CD14-positive monocyte (primary cell): ENCODE measurements around the gene SIPA1L2. TPM values are rescaled to one million over a fixed set of nuclear protein-coding genes. Genes with fewer than 3 reads are reported as not detected.

Experiments
- DNase-seq, 3 donors: peaks; one replicate each; pipeline ENCODE4 v3.0.0-alpha.2; 2011 to 2022
- H2AFZ ChIP-seq: 2 replicates; pipeline ENCODE4 v1.6.0; 2012; ENCODE audit warnings: mild to moderate bottlenecking, low read depth, low read length, inconsistent platforms; ENCODE audit not compliant: insufficient read depth, poor library complexity, severe bottlenecking
- H3K27ac ChIP-seq, 2 donors: 1 replicate in 1 of 2; 2 replicates in 1 of 2; pipeline ENCODE4 v1.5.1; 2012 to 2013; ENCODE audit warnings: low read length in 2 of 2, control low read depth in 1 of 2, inconsistent platforms in 1 of 2, low read depth in 1 of 2, mild to moderate bottlenecking in 1 of 2
- H3K27me3 ChIP-seq, 2 donors: one replicate each; pipeline versions ENCODE4 v1.6.0 to v1.6.1; 2011 to 2013; ENCODE audit warnings: low read length in 2 of 2; ENCODE audit not compliant: control insufficient read depth in 2 of 2, insufficient read depth in 2 of 2
- H3K36me3 ChIP-seq, 2 donors: replicated peaks in 1 of 2; 1 replicate in 1 of 2; 2 replicates in 1 of 2; pipeline versions ENCODE4 v1.5.1 to v1.6.1; 2012 to 2013; ENCODE audit warnings: low read length in 2 of 2, control low read depth in 1 of 2, inconsistent platforms in 1 of 2, mild to moderate bottlenecking in 1 of 2; ENCODE audit not compliant: insufficient read depth in 2 of 2, control insufficient read depth in 1 of 2
- H3K4me1 ChIP-seq, 2 donors: 1 replicate in 1 of 2; 2 replicates in 1 of 2; pipeline versions ENCODE4 v1.5.1 to v1.6.1; 2012 to 2013; ENCODE audit warnings: low read length in 2 of 2, control low read depth in 1 of 2, inconsistent platforms in 1 of 2, mild to moderate bottlenecking in 1 of 2, moderate library complexity in 1 of 2; ENCODE audit not compliant: insufficient read depth in 2 of 2, control insufficient read depth in 1 of 2
- H3K4me2 ChIP-seq: replicated peaks from 2 replicates; pipeline ENCODE3; 2012; ENCODE audit warnings: low read length, moderate library complexity, mild to moderate bottlenecking; ENCODE audit not compliant: poor library complexity, severe bottlenecking; ENCODE audit errors: extremely low read depth
- H3K4me3 ChIP-seq, 3 experiments: fragments of 200-600 bp in 1 of 3; sonication (generic) in 1 of 3; replicated peaks in 1 of 3; 1 replicate in 2 of 3; 2 replicates in 1 of 3; pipeline ENCODE4 v1.5.1; 2011 to 2013; ENCODE audit warnings: low read length in 3 of 3, mild to moderate bottlenecking in 3 of 3, control low read depth in 2 of 3, low read depth in 2 of 3, inconsistent platforms in 1 of 3, moderate library complexity in 1 of 3
- H3K79me2 ChIP-seq: 2 replicates; pipeline ENCODE4 v1.6.0; 2012; ENCODE audit warnings: mild to moderate bottlenecking, control low read depth, inconsistent platforms, low read length, moderate library complexity; ENCODE audit not compliant: insufficient read depth
- H3K9ac ChIP-seq: 2 replicates; pipeline ENCODE4 v1.6.0; 2017; ENCODE audit warnings: low read length, mild to moderate bottlenecking; ENCODE audit not compliant: insufficient read depth, poor library complexity, severe bottlenecking
- H3K9me3 ChIP-seq, 2 donors: replicated peaks in 1 of 2; 1 replicate in 1 of 2; 2 replicates in 1 of 2; pipeline versions ENCODE4 v1.5.1 to v1.6.1; 2012 to 2013; ENCODE audit warnings: low read length in 2 of 2, control low read depth in 1 of 2; ENCODE audit not compliant: control insufficient read depth in 1 of 2, insufficient read depth in 1 of 2
- H4K20me1 ChIP-seq: 2 replicates; pipeline ENCODE4 v1.6.0; 2012; ENCODE audit warnings: mild to moderate bottlenecking, low read length, control low read depth, moderate library complexity; ENCODE audit not compliant: insufficient read depth
- H3K27ac Mint-ChIP-seq, 7 donors: one replicate each; pipeline ENCODE4 v1.8.0; 2020; ENCODE audit warnings: mild to moderate bottlenecking in 7 of 7, mixed read lengths in 7 of 7, moderate library complexity in 6 of 7, inconsistent platforms in 2 of 7
- H3K27me3 Mint-ChIP-seq, 3 donors: one replicate each; pipeline ENCODE4 v1.8.0; 2021 to 2022; ENCODE audit warnings: low read depth in 3 of 3, mild to moderate bottlenecking in 3 of 3, mixed read lengths in 3 of 3, moderate library complexity in 3 of 3, inconsistent platforms in 1 of 3
- H3K36me3 Mint-ChIP-seq, 2 donors: one replicate each; pipeline ENCODE4 v1.8.0; 2020; ENCODE audit warnings: mixed read lengths in 2 of 2, inconsistent platforms in 1 of 2, mild to moderate bottlenecking in 1 of 2
- H3K4me1 Mint-ChIP-seq: one replicate; pipeline ENCODE4 v1.8.0; 2020; ENCODE audit warnings: mild to moderate bottlenecking, mixed read lengths
- H3K4me3 Mint-ChIP-seq, 2 donors: one replicate each; pipeline ENCODE4 v1.8.0; 2020; ENCODE audit warnings: mild to moderate bottlenecking in 2 of 2, mixed read lengths in 2 of 2, moderate library complexity in 1 of 2
- H3K9me3 Mint-ChIP-seq, 7 donors: one replicate each; pipeline ENCODE4 v1.8.0; 2020 to 2022; ENCODE audit warnings: mixed read lengths in 7 of 7, mild to moderate bottlenecking in 6 of 7, moderate library complexity in 6 of 7, inconsistent platforms in 2 of 7
- CTCF ChIP-seq: fragments of 200-600 bp; IDR thresholded peaks from one replicate; pipeline ENCODE4 v1.8.0; 2022; ENCODE audit warnings: antibody characterized with exemption, mild to moderate bottlenecking
- WGBS: methylation state at CpG from one replicate; pipeline ENCODE4 v1.1.5; 2013; ENCODE audit warnings: missing lambda C conversion rate; ENCODE audit not compliant: insufficient coverage; 5-methylcytosine and 5-hydroxymethylcytosine counted together
- intact Hi-C, 2 donors: fragments of 100-400 bp; cut with micrococcal nuclease; formaldehyde crosslinking; loops; one replicate each; pipeline versions ENCODE4 v1.15.0 to v1.15.1; 2023
- polyA plus RNA-seq, 3 donors: library from polyadenylated mRNA; depleted of rRNA in 1 of 3; unstranded in 2 of 3; stranded (reverse) in 1 of 3; fragments of 300-500 nt in 2 of 3; fragments of >200 nt in 1 of 3; fragmentation: Illumina TruSeq in 2 of 3; gene quantifications; 1 replicate in 2 of 3; 2 replicates in 1 of 3; pipeline ENCODE4 v1.2.3, GENCODE V29; 2012 to 2021

The SIPA1L2 gene
- polyA plus RNA-seq, 3 donors, result 0.64 to 6.8 (median 1.3) TPM

GRCh38 chr1:232627645-232628334, 2.1 kb downstream of the SIPA1L2 start:
- H3K4me2 ChIP-seq, result peak overlapping the region; percentile 77
- Mint-ChIP-seq H3K27me3 (peaks cover 11 to 15% (median 12%) of the 10 kb centered on the region in 3 donors), H3K27ac (no peak overlapping the region), H3K4me3 (no peak overlapping the region), H3K4me1 (peaks cover 47% of the 10 kb centered on the region), H3K9me3 (peaks cover 0 to 4% (median 0%) of the 10 kb centered on the region in 7 donors), H3K36me3 (peaks cover 0 to 6% of the 10 kb centered on the region in 2 donors)
- H3K9me3 ChIP-seq, result no peaks in the 10 kb centered on the region
- TF ChIP-seq CTCF, result peak; percentile 53
- no peak overlapping the region for H3K9ac ChIP-seq
- H3K79me2 ChIP-seq, result peaks cover 18% of the 10 kb centered on the region
- no CpG with 5 or more reads among the region's 4 CpGs for WGBS
- DNase-seq, result peak in 2 of 3 donors; percentile 17 to 23
- peak overlapping the region in 1 of 3 experiments; percentile 81 for H3K4me3 ChIP-seq
- H3K36me3 ChIP-seq, result no peaks in the 10 kb centered on the region
- H4K20me1 ChIP-seq, result no peaks in the 10 kb centered on the region
- H3K4me1 ChIP-seq, result peaks cover 32 to 49% of the 10 kb centered on the region in 2 donors
- H3K27ac ChIP-seq, result no peak overlapping the region
- intact Hi-C loops, result loop anchor here (5.0 to 10.0 kb wide), 3 partner anchors 35 to 487 kb away; no protein-coding TSS in a partner anchor
- no peak overlapping the region for H2AFZ ChIP-seq
- H3K27me3 ChIP-seq, result peaks cover 6 to 8% of the 10 kb centered on the region in 2 donors

- no peaks in the 10 kb centered on the region for H4K20me1 ChIP-seq
- peaks cover 18% of the 10 kb centered on the region for H3K79me2 ChIP-seq
- intact Hi-C loops, result loop anchor here (5.0 to 10.0 kb wide), 3 partner anchors 35 to 488 kb away; no protein-coding TSS in a partner anchor
- no peak overlapping the region for H3K4me3 ChIP-seq
- no peak for DNase-seq
- H3K4me3 Mint-ChIP-seq, result no peak overlapping the region
- no peak overlapping the region for H2AFZ ChIP-seq
- peaks cover 0 to 4% (median 0%) of the 10 kb centered on the region in 7 donors for H3K9me3 Mint-ChIP-seq
- no peaks in the 10 kb centered on the region for H3K9me3 ChIP-seq
- H3K36me3 ChIP-seq, result no peaks in the 10 kb centered on the region
- H3K4me1 Mint-ChIP-seq, result peaks cover 54% of the 10 kb centered on the region
- peaks cover 11 to 15% (median 12%) of the 10 kb centered on the region in 3 donors for H3K27me3 Mint-ChIP-seq
- no peak overlapping the region for H3K27ac ChIP-seq
- H3K4me1 ChIP-seq, result peaks cover 38 to 55% of the 10 kb centered on the region in 2 donors
- TF ChIP-seq CTCF, result no peak
- peaks cover 0 to 6% of the 10 kb centered on the region in 2 donors for H3K36me3 Mint-ChIP-seq
- no peak overlapping the region for H3K27ac Mint-ChIP-seq
- H3K27me3 ChIP-seq, result peaks cover 6 to 8% of the 10 kb centered on the region in 2 donors
- no peak overlapping the region for H3K4me2 ChIP-seq
- 100% methylated on average over 1 of the region's 4 CpGs for WGBS
- no peak overlapping the region for H3K9ac ChIP-seq
These were observed 2.8 kb downstream of the SIPA1L2 start for GRCh38 chr1:232627171-232627570.
